C4-2B (cell line): ENCODE data around the gene FBXO42.

ENCODE experiments used
- H3K27ac ChIP-seq: fragments of 450-650 bp; 2 replicates; pipeline ENCODE4 v1.5.1; 2017
- CTCF ChIP-seq: fragments of 450-650 bp; conservative IDR thresholded peaks from 2 replicates; pipeline ENCODE4 v1.5.1; 2017; ENCODE audit warnings: mild to moderate bottlenecking
- ZFX ChIP-seq: fragments of 450-650 bp; IDR thresholded peaks from 2 replicates; pipeline ENCODE4 v1.6.1; 2017

Gene FBXO42

GRCh38 chr1:16236511-16237342 is 115.6 kb downstream of the FBXO42 start, which contains the start of gene CPLANE2:
Gene CPLANE2, minus strand, starts transcription at chr1:16237183. Its CDS starts 441 bp downstream, at chr1:16236742.
- TF ChIP-seq CTCF (no peak; the same call in 1 of the 2 replicates), ZFX (no peak)
- peak within 1 kb of the TSS; percentile 86 for H3K27ac ChIP-seq

DNA sequence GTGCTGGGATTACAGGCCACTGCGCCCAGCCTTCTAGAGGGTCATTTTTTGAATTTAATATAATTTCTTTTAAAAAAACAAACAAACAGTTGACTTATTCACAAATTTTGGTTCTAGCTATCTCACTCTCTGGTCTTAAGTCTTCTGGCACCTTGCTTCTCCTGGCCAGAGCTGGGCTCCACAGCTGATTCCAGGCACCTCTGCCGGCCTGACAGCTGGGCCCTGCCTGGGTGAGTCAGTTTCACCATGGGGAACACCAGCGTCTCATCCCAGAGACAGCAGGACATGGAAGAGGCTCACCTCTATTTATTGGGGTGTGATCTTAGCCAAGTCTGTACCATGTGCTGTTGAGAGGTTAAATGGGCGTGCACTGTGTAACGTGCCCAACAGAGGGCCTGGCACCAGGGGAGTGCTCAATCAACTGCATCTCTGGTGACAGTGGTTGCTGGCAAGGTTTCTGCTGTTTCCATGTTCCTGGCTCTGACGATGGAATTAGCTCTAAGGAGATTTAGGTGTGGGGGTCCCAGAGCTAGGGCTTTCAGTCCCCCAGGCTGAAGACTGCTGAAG is 116.3 kb downstream of the FBXO42 start:
- peak overlapping the region; percentile 86 for H3K27ac ChIP-seq
- TF ChIP-seq CTCF, result no peak; the same call in 1 of the 2 replicates
- TF ChIP-seq ZFX, result no peak

DNA sequence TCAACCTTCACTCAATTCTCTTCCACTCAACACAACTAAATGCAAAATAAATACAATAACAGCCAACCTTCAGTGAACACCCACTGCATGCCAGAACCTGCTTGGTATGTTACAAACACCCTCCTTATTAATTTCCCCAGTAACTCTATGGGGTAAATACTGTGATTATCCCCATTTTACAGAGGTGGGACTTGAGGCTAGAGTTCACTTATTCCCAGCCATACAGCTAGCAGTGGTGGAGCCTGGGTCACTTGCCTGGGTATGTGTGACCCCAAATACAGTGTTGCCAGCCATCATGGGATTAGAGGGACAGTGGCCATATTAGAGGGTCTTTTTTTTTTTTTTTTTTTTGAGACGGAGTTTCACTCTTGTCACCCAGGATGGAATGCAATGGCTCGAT is 116.9 kb downstream of the FBXO42 start:
- TF ChIP-seq CTCF (no peak), ZFX (no peak)
- H3K27ac ChIP-seq, result no peak overlapping the region; the same call in 1 of the 2 replicates

- no peak for TF ChIP-seq CTCF
- no peak for TF ChIP-seq ZFX
- no peak overlapping the region for H3K27ac ChIP-seq
Measured at GRCh38 chr1:16233431-16233830, 118.8 kb downstream of the FBXO42 start.

DNA sequence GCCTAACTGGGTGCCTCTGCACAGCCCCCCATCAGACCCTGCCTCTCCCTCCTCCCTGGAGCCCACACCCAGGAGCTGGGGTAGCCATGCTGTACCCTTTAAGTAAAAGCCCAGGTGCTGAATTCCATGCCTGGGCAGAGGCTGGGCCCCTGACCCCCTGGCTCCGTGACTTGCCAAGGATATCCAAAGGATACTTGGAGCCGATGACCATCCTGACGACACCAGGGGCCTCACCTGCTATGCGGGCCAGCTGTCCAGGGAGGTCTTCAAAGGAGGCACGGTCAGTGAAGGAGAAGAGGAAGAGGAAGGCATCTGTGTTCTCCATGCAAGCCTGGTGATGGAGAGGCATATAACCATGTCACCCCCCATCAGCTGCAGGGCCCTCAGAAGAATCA is 120.0 kb downstream of the FBXO42 start:
- no peak for TF ChIP-seq ZFX
- TF ChIP-seq CTCF, result no peak
- no peak overlapping the region for H3K27ac ChIP-seq

- TF ChIP-seq CTCF (no peak), ZFX (no peak)
- no peak overlapping the region for H3K27ac ChIP-seq
Measured at GRCh38 chr1:16231331-16232315, 120.7 kb downstream of the FBXO42 start.
